ENCODE measurements around the gene SYNE3.

- TF ChIP-seq POLR2A (IDR thresholded peaks at IDR 0.05) (no peak), CTCF (IDR thresholded peaks at IDR 0.05) (no peak)
Observed at GRCh38 chr14:95549656-95550585, 33.5 kb upstream of the SYNE3 start.

All from breast epithelium (tissue), 3 donors.